ENCODE results near the gene GID8. TPM values are rescaled to one million over a fixed set of nuclear protein-coding genes. Genes with fewer than 3 reads are reported as not detected.

GID8 gene
- total RNA-seq, 1 experiment from 2014 or later, result 37.2 TPM

DNA sequence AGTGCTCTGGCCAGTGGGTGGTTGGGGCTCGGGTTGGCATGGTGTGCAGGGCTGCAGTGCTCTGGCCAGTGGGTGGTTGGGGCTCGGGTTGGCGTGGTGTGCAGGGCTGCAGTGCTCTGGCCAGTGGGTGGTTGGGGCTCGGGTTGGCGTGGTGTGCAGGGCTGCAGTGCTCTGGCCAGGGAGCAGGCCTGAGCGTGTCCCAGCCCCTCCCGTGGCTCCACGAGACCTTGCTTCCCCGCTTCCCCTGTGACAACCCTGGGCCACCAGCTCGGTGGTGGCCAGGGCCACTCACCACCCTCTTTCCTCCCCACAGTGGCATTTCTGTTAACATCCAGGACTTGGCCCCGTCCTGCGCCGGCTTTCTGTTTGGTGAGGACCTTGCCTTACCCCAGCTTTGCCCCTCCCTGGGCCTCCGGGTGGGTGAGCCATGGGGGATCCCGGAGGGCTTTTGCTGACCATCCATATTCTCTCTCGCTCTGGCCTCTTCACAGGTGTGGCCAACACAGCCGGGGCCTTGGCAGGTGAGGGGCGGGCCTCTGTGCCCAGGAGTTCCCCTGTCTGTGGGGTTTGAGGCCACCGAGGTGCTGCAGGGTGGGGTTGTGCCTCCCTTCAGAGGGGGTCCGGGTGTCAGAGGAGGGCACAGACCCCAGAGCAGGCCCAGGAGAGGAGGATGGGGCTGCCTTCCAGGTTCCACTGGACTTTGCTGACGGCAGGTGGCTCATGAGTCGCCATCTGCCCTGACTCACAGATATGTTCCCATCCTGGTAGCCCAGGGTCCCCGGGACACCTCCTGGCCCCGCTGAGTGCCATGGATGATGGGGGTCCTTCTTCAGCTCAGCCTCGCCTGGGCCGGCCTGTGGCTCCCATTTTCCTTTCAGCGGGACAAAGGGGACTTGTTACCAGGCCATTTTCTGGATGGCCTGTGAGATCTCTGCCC, 28.5 kb downstream of the GID8 start:
- Histone ChIP-seq H3K79me2 (ENCODE audit: low read length) (no peaks in the 10 kb centered on the region), H3K4me3 (ENCODE audit: low read length) (no peak overlapping the region), H4K20me1 (ENCODE audit: low read length) (no peaks in the 10 kb centered on the region), H3K9me2 (replicated peaks; ENCODE audit: low read length) (no peaks in the 10 kb centered on the region), H3K27me3 (ENCODE audit: low read length) (peaks cover 9% of the 10 kb centered on the region; the same call in 1 of the 2 replicates), H3K4me2 (ENCODE audit: low read length) (no peak overlapping the region), H3K9ac (ENCODE audit: low read length) (no peak overlapping the region), H3K4me1 (ENCODE audit: insufficient read depth, low read length) (no peaks in the 10 kb centered on the region), H2AFZ (ENCODE audit: low read length) (no peak overlapping the region), H3F3A (ENCODE audit: low read length, unreplicated experiment) (no peaks in the 10 kb centered on the region), H3K36me3 (ENCODE audit: low read depth, low read length) (no peaks in the 10 kb centered on the region), H3K9me3 (ENCODE audit: low read length) (no peaks in the 10 kb centered on the region), H3K27ac (ENCODE audit: low read length) (no peak overlapping the region)
- ChIA-PET POLR2A (ENCODE audit: unreplicated experiment) (no interaction called here), CTCF (no interaction called here)
- no peak for DNase-seq
- no peak for ATAC-seq
- intact Hi-C loops (cut with micrococcal nuclease), result no loop called here
- no TSS peak for BruUV-seq (replicated peaks)
- TF ChIP-seq EZH2 (IDR thresholded peaks at IDR 0.05; ENCODE audit: low read length, unreplicated experiment), result no peak
- TF ChIP-seq EZH2phosphoT487 (IDR thresholded peaks at IDR 0.05; ENCODE audit: borderline replicate concordance, low read length), result no peak
- TF ChIP-seq, protein P1, sequence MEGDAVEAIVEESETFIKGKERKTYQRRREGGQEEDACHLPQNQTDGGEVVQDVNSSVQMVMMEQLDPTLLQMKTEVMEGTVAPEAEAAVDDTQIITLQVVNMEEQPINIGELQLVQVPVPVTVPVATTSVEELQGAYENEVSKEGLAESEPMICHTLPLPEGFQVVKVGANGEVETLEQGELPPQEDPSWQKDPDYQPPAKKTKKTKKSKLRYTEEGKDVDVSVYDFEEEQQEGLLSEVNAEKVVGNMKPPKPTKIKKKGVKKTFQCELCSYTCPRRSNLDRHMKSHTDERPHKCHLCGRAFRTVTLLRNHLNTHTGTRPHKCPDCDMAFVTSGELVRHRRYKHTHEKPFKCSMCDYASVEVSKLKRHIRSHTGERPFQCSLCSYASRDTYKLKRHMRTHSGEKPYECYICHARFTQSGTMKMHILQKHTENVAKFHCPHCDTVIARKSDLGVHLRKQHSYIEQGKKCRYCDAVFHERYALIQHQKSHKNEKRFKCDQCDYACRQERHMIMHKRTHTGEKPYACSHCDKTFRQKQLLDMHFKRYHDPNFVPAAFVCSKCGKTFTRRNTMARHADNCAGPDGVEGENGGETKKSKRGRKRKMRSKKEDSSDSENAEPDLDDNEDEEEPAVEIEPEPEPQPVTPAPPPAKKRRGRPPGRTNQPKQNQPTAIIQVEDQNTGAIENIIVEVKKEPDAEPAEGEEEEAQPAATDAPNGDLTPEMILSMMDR (conservative IDR thresholded peaks at IDR 0.05; ENCODE audit: low read depth, low read length), result no peak

DNA sequence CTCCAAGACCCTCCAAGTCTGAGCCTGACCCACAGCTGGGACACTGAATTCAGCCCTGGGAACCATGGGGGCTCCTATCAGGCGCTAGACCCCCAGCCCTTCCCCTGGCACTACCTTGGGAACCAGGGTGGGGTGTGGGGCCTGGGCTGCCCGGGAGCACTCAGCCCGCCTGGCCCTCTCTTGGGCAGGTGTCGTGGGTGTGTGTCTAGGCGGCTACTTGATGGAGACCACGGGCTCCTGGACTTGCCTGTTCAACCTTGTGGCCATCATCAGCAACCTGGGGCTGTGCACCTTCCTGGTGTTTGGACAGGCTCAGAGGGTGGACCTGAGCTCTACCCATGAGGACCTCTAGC, 29.2 kb downstream of the GID8 start:
- no peak for TF ChIP-seq EZH2 (IDR thresholded peaks at IDR 0.05; ENCODE audit: low read length, unreplicated experiment)
- TF ChIP-seq, protein P1 (conservative IDR thresholded peaks at IDR 0.05; ENCODE audit: low read depth, low read length), result no peak
- TF ChIP-seq EZH2phosphoT487 (IDR thresholded peaks at IDR 0.05; ENCODE audit: borderline replicate concordance, low read length), result no peak
- peaks cover 9% of the 10 kb centered on the region; the same call in 1 of the 2 replicates for H3K27me3 ChIP-seq (ENCODE audit: low read length)

More for the DNA sequence above, 29.2 kb downstream of the GID8 start:
- Histone ChIP-seq H3K9me3 (ENCODE audit: low read length) (no peaks in the 10 kb centered on the region), H4K20me1 (ENCODE audit: low read length) (no peaks in the 10 kb centered on the region), H3K36me3 (ENCODE audit: low read depth, low read length) (no peaks in the 10 kb centered on the region), H3K9ac (ENCODE audit: low read length) (no peak overlapping the region), H3F3A (ENCODE audit: low read length, unreplicated experiment) (no peaks in the 10 kb centered on the region), H3K4me3 (ENCODE audit: low read length) (no peak overlapping the region), H3K9me2 (replicated peaks; ENCODE audit: low read length) (no peaks in the 10 kb centered on the region), H3K4me1 (ENCODE audit: insufficient read depth, low read length) (no peaks in the 10 kb centered on the region), H2AFZ (ENCODE audit: low read length) (no peak overlapping the region), H3K79me2 (ENCODE audit: low read length) (no peaks in the 10 kb centered on the region), H3K4me2 (ENCODE audit: low read length) (no peak overlapping the region), H3K27ac (ENCODE audit: low read length) (no peak overlapping the region)
- no peak for DNase-seq
- no peak for ATAC-seq
- intact Hi-C loops (cut with micrococcal nuclease), result no loop called here
- CTCF ChIA-PET, result no interaction called here
- BruUV-seq (replicated peaks), result no TSS peak
- POLR2A ChIA-PET (ENCODE audit: unreplicated experiment), result interaction anchor here (0.5 kb wide), 1 partner anchor 66 kb away, joined by 4 read pairs; no protein-coding TSS in a partner anchor
